GM21619 (cell line): Measurements from ENCODE around the gene YLPM1.

Experiments used
- ATAC-seq: cut with Tn5 transposase; IDR thresholded peaks from one replicate; pipeline ENCODE4 v1.9.1; 2021; ENCODE audit not compliant: unreplicated experiment

Gene YLPM1

GRCh38 chr14:74836251-74836960 is 73.3 kb downstream of the YLPM1 start:
- ATAC-seq, result no peak

- no peak for ATAC-seq
Measured at GRCh38 chr14:74838166-74838565, 75.0 kb downstream of the YLPM1 start.

GRCh38 chr14:74840603-74841030 is 77.5 kb downstream of the YLPM1 start:
- peak; percentile 48 for ATAC-seq

GRCh38 chr14:74841230-74842207 is 78.4 kb downstream of the YLPM1 start:
- ATAC-seq, result peak; percentile 78

- ATAC-seq, result no peak
Measured at GRCh38 chr14:74843653-74844052, 80.5 kb downstream of the YLPM1 start.

GRCh38 chr14:74846168-74846567 is 83.1 kb downstream of the YLPM1 start:
- ATAC-seq, result no peak

- no peak for ATAC-seq
Measured at GRCh38 chr14:74846968-74847665, 84.0 kb downstream of the YLPM1 start.

GRCh38 chr14:74848768-74849167 is 85.7 kb downstream of the YLPM1 start:
- ATAC-seq, result no peak

GRCh38 chr14:74852922-74853530 is 89.9 kb downstream of the YLPM1 start:
- ATAC-seq, result no peak

- ATAC-seq, result no peak
Measured at GRCh38 chr14:74853581-74853980, 90.5 kb downstream of the YLPM1 start.

GRCh38 chr14:74855021-74855420 is 91.9 kb downstream of the YLPM1 start:
- ATAC-seq, result no peak

GRCh38 chr14:74855945-74856344 is 92.8 kb downstream of the YLPM1 start:
- ATAC-seq, result no peak

GRCh38 chr14:74856366-74856765 is 93.2 kb downstream of the YLPM1 start:
- ATAC-seq, result no peak

- no peak for ATAC-seq
Measured at GRCh38 chr14:74858022-74858421, 94.9 kb downstream of the YLPM1 start.

- ATAC-seq, result no peak
Measured at GRCh38 chr14:74859757-74860552, 96.8 kb downstream of the YLPM1 start.

GRCh38 chr14:74860899-74861733 is 98.0 kb downstream of the YLPM1 start:
- no peak for ATAC-seq

- no peak for ATAC-seq
Measured at GRCh38 chr14:74861734-74862090, 98.6 kb downstream of the YLPM1 start.

GRCh38 chr14:74863274-74863673 is 100.2 kb downstream of the YLPM1 start:
- ATAC-seq, result no peak

GRCh38 chr14:74864198-74864597 is 101.1 kb downstream of the YLPM1 start:
- no peak for ATAC-seq
